Heart left ventricle (tissue), 13 donors: ENCODE measurements around the gene ABCB7.

Experiments used
- POLR2A ChIP-seq, 2 donors: fragments of 450-650 bp; IDR thresholded peaks; one replicate each; pipeline ENCODE4 v1.6.1; 2017; ENCODE audit warnings: antibody characterized with exemption in 2 of 2, mild to moderate bottlenecking in 2 of 2, moderate library complexity in 2 of 2
- TF ChIP-seq, protein P1 (sequence below), 12 donors: fragments of 200-600 bp; sonication (generic) in 4 of 12; IDR thresholded peaks; one replicate each; pipeline versions ENCODE4 v1.5.0 to v1.8.0; 2018 to 2022; ENCODE audit warnings: antibody characterized with exemption in 12 of 12, mild to moderate bottlenecking in 5 of 12
- donor health status: ischemic (EF 13 %, LVEDD 7.1; RV severe dilation, severe dysfunction).
- donor health status: DM: no; HTN: yes; CAD: no.
- donor health status: DM: no; HTN: no; CAD: no.
- donor health status: ischemic (EF 25% LVEDD 6.9; RV normal size, moderate dysfunction).
- donor health status: ischemic (EF 25% LVEDD 5.7; RV mildly dilated, moderate dysfunction).
- donor health status: ischemic (EF 35%, LVEDD 5.7; RV mildly dilated, moderate dysfunction).
- donor health status: nonischemic (EF 11% LVEDD 7.7; RV severe dilation, severe dysfunction).
- donor health status: DM: yes; HTN: yes; CAD: no.
- donor health status: PGD.
- donor health status: ischemic (EF 29% LVEDD 5.4; RV normal size, mild dysfunction).
- donor health status: nonischemic (EF 23%, LVEDD 6.1; RV moderate dilation, normal function).

DNA sequence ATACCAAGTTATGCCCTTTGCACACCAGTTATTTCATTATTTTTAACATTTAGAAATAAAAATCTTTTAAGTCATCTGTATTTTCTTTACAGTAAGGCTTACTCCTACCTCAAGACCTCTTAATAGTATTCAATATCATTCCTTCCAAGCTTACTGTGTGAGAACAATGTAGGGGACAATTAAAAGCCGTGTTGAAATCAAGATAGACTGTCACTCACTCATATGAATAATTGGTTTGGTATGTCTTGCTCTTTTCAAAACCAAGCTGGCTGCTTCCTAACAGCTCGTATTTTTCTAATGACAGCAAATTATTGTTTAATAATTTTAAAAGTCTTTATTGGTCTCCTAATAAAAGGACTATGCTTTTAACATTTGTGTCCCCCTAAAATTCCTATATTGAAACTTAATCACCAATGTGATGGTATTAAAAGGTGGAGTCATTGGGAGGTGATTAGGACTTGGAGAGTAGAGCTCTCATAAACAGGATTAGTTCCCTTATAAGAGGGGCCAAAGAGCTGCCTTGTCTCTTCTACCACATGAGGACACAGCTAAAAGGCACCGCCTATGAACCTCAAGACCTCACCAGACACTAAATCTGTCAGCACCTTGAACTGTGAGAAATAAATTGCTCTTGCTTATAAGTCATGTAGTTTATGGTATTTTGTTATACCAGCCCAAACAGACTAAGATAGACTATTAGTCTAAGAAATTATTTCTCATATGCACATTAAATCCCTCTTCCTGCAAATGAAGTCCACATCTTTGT, 4.1 kb downstream of the ABCB7 start:
- TF ChIP-seq, protein P1, sequence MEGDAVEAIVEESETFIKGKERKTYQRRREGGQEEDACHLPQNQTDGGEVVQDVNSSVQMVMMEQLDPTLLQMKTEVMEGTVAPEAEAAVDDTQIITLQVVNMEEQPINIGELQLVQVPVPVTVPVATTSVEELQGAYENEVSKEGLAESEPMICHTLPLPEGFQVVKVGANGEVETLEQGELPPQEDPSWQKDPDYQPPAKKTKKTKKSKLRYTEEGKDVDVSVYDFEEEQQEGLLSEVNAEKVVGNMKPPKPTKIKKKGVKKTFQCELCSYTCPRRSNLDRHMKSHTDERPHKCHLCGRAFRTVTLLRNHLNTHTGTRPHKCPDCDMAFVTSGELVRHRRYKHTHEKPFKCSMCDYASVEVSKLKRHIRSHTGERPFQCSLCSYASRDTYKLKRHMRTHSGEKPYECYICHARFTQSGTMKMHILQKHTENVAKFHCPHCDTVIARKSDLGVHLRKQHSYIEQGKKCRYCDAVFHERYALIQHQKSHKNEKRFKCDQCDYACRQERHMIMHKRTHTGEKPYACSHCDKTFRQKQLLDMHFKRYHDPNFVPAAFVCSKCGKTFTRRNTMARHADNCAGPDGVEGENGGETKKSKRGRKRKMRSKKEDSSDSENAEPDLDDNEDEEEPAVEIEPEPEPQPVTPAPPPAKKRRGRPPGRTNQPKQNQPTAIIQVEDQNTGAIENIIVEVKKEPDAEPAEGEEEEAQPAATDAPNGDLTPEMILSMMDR (IDR thresholded peaks at IDR 0.05), result no peak
- TF ChIP-seq POLR2A (IDR thresholded peaks at IDR 0.05), result no peak
